NB4 (cell line): ENCODE data around the gene PCDHA4.
"Not testable (repeated sequence)": the region's sequence is repeated elsewhere in the genome, so short reads cannot be mapped to it uniquely, and the experiment has no call there.

Source experiments
- DNase-seq: peaks from one replicate; pipeline ENCODE4 v3.0.0; 2010; ENCODE audit warnings: low read depth
- H3K4me3 ChIP-seq: one replicate; pipeline ENCODE4 v1.5.1; 2011; ENCODE audit warnings: mild to moderate bottlenecking, low read depth, low read length, moderate library complexity
- CTCF ChIP-seq: IDR thresholded peaks from one replicate; pipeline ENCODE4 v1.5.1; 2012; ENCODE audit warnings: low read depth, low read length
- MAX ChIP-seq: IDR thresholded peaks from 2 replicates; pipeline ENCODE4 v1.6.1; 2011; ENCODE audit warnings: low read depth, low read length
- MYC ChIP-seq: IDR thresholded peaks from 2 replicates; pipeline ENCODE4 v1.6.1; 2011; ENCODE audit warnings: low read depth, low read length
- POLR2A ChIP-seq: IDR thresholded peaks from 2 replicates; pipeline ENCODE4 v1.6.1; 2011; ENCODE audit warnings: mild to moderate bottlenecking; ENCODE audit not compliant: insufficient read length; ENCODE audit errors: extremely low read depth

PCDHA4 gene

DNA sequence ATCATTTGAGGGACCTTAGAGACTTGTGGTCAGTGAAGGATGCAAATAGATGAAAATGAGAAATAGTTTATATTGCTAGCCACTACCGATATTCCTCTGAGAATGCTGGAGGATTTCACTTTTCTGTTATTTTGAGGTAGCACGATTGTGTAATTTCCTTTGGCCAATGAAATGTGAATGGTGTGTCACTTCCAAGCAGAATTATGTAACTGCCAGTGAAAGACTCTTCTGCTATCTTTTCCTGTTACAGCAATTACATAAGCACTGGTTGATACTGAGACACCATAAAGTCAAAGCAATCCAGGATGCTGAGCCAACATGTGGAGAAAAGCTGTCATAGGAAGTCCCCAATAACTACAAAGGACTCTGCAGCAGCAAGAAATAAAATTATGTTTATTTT is 15.8 kb upstream of the PCDHA4 start:
- TF ChIP-seq POLR2A (no peak), CTCF (no peak), MYC (no peak), MAX (no peak)
- DNase-seq = peak; percentile 89
- no peak overlapping the region for H3K4me3 ChIP-seq

- H3K4me3 ChIP-seq = no peak within 1 kb of the TSS
Measured at GRCh38 chr5:140794595-140795258, 12.1 kb upstream of the PCDHA4 start, which contains the start of gene PCDHA2. Gene PCDHA2, plus strand, starts transcription at chr5:140794852.

DNA sequence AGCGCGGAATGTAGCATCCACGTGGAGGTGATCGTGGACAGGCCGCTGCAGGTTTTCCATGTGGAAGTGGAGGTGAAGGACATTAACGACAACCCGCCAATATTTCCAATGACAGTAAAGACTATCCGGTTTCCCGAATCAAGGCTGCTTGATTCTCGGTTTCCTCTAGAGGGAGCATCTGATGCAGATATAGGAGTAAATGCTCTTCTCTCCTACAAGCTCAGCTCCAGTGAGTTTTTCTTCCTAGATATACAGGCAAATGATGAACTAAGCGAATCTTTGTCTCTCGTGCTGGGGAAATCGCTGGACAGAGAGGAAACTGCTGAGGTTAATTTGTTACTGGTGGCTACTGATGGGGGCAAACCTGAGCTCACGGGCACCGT is 11.6 kb upstream of the PCDHA4 start:
- TF ChIP-seq POLR2A (no peak), CTCF (no peak)
- no peak overlapping the region for H3K4me3 ChIP-seq
- DNase-seq = no peak

More at GRCh38 chr5:140794595-140795258, 12.1 kb upstream of the PCDHA4 start, which contains the start of gene PCDHA2:
- TF ChIP-seq POLR2A = no peak
- peak; percentile 15 for TF ChIP-seq CTCF
- no peak for TF ChIP-seq MYC
- DNase-seq = peak; percentile 22

GRCh38 chr5:140796072-140796717 is 10.7 kb upstream of the PCDHA4 start:
- not testable (repeated sequence) for DNase-seq

GRCh38 chr5:140796718-140797095 is 10.2 kb upstream of the PCDHA4 start:
- TF ChIP-seq MAX = no peak
- no peak for TF ChIP-seq CTCF
- no peak for TF ChIP-seq MYC
- TF ChIP-seq POLR2A = no peak
- DNase-seq = no peak

More at GRCh38 chr5:140796072-140796717, 10.7 kb upstream of the PCDHA4 start:
- not testable (repeated sequence) for H3K4me3 ChIP-seq

DNA sequence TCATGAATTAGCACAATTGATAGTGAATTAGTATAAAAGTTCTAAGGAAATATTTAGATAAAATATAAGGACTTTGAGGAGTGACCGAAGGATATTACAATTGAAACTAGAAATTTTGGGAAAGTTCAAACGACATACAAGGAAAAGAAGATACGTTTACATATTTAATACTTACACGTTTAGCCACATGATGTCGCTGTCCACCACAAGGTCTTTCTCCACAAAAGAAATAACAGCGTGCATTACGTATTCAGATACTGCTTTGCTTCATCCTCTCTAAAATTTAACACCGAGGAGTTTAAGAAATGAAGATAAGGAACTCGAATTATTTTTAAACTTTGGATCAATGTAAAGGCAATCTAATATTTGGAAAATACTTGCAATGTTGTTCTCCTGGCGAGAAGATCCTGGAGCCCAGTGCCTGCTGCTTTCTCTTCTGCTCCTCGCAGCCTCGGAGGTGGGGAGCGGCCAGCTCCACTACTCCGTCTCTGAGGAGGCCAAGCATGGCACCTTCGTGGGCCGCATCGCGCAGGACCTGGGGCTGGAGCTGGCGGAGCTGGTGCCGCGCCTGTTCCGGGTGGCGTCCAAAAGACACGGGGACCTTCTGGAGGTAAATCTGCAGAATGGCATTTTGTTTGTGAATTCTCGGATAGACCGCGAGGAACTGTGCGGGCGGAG is 5.9 kb upstream of the PCDHA4 start, which contains the start of gene PCDHA3:
PCDHA3 (plus strand) TSS at position 242 of the 678 bp plus-strand sequence.
- H3K4me3 ChIP-seq = no peak within 1 kb of the TSS
- peak; percentile 56 for DNase-seq
- no peak for TF ChIP-seq MAX
- TF ChIP-seq POLR2A = no peak
- no peak for TF ChIP-seq MYC
- no peak for TF ChIP-seq CTCF

More at GRCh38 chr5:140796718-140797095, 10.2 kb upstream of the PCDHA4 start:
- H3K4me3 ChIP-seq = no peak overlapping the region
